Keratinocyte (primary cell): ENCODE data around the gene CHAMP1. TPM values are rescaled to one million over a fixed set of nuclear protein-coding genes. Genes with fewer than 3 reads are reported as not detected.
"Not testable (repeated sequence)": the region's sequence is repeated elsewhere in the genome, so short reads cannot be mapped to it uniquely, and the experiment has no call there.

ENCODE experiments used
- DNase-seq: peaks from one replicate; pipeline ENCODE4 v3.0.0-alpha.2; 2011; ENCODE audit warnings: low read depth, missing footprints, low spot score
- FAIRE-seq: peaks from 2 replicates; lab custom pipeline; 2011; peaks lifted over from hg19 to GRCh38; lab: Jason Lieb, UNC
- H2AFZ ChIP-seq: 2 replicates; pipeline ENCODE4 v1.6.0; 2012; ENCODE audit warnings: low read length, control low read depth, inconsistent platforms; ENCODE audit not compliant: control insufficient read depth
- H3K27ac ChIP-seq: 2 replicates; pipeline ENCODE4 v1.5.1; 2011; ENCODE audit warnings: low read length; ENCODE audit not compliant: control insufficient read depth, insufficient read depth
- H3K27me3 ChIP-seq: 3 replicates; pipeline ENCODE4 v1.6.0; 2011; ENCODE audit warnings: low read length; ENCODE audit not compliant: control insufficient read depth, insufficient read depth; ENCODE audit errors: extremely low read depth
- H3K36me3 ChIP-seq, 2 experiments: 2 replicates in 1 of 2; 3 replicates in 1 of 2; pipeline ENCODE4 v1.5.1; 2011; ENCODE audit warnings: low read length in 2 of 2, mild to moderate bottlenecking in 1 of 2; ENCODE audit not compliant: control insufficient read depth in 2 of 2, insufficient read depth in 2 of 2; ENCODE audit errors: extremely low read depth in 1 of 2
- H3K4me1 ChIP-seq: 3 replicates; pipeline ENCODE4 v1.5.1; 2011; ENCODE audit warnings: low read length; ENCODE audit not compliant: control insufficient read depth, insufficient read depth; ENCODE audit errors: extremely low read depth
- H3K4me2 ChIP-seq: 3 replicates; pipeline ENCODE4 v1.6.0; 2011; ENCODE audit warnings: low read depth, low read length; ENCODE audit not compliant: control insufficient read depth, insufficient read depth; ENCODE audit errors: extremely low read depth
- H3K4me3 ChIP-seq, 3 experiments: fragments of 200-600 bp in 1 of 3; sonication (generic) in 1 of 3; 2 replicates in 2 of 3; 3 replicates in 1 of 3; pipeline ENCODE4 v1.5.1; 2011 to 2016; ENCODE audit warnings: low read length in 3 of 3, mild to moderate bottlenecking in 3 of 3, control low read depth in 2 of 3, inconsistent platforms in 1 of 3, low read depth in 1 of 3, mixed read lengths in 1 of 3, mixed run types in 1 of 3, moderate library complexity in 1 of 3; ENCODE audit not compliant: control insufficient read depth in 2 of 3, insufficient read depth in 2 of 3; ENCODE audit errors: extremely low read depth in 1 of 3
- H3K79me2 ChIP-seq: 2 replicates; pipeline ENCODE4 v1.6.0; 2012; ENCODE audit warnings: low read length; ENCODE audit not compliant: control insufficient read depth, insufficient read depth
- H3K9ac ChIP-seq: 3 replicates; pipeline ENCODE4 v1.6.0; 2011; ENCODE audit warnings: low read length; ENCODE audit not compliant: control insufficient read depth, insufficient read depth; ENCODE audit errors: extremely low read depth
- H3K9me1 ChIP-seq: 3 replicates; pipeline ENCODE4 v1.6.0; 2011; ENCODE audit warnings: low read length; ENCODE audit not compliant: control insufficient read depth, insufficient read depth; ENCODE audit errors: extremely low read depth
- H3K9me3 ChIP-seq: 2 replicates; pipeline ENCODE4 v1.5.1; 2012; ENCODE audit warnings: low read depth, low read length; ENCODE audit not compliant: control insufficient read depth
- H4K20me1 ChIP-seq: 3 replicates; pipeline ENCODE4 v1.6.0; 2011; ENCODE audit warnings: low read length; ENCODE audit not compliant: control insufficient read depth, insufficient read depth; ENCODE audit errors: extremely low read depth
- EZH2 ChIP-seq: IDR thresholded peaks from one replicate; pipeline ENCODE4 v1.6.1; 2012; ENCODE audit warnings: inconsistent platforms, mild to moderate bottlenecking, low read length, moderate library complexity
- dilution Hi-C: fragments of 300-500 bp; cut with MboI; formaldehyde crosslinking; loops from one replicate; pipeline ENCODE4 v1.7.0; 2020; ENCODE audit warnings: low sequenced_read_pairs; ENCODE audit not compliant: extremely low pct_ligation_motif_present
- polyA plus RNA-seq, 5 experiments: library from polyadenylated mRNA; depleted of rRNA in 3 of 5; stranded (reverse) in 3 of 5; stranded (forward) in 1 of 5; unstranded in 1 of 5; fragments of >200 nt; gene quantifications; 1 replicate in 1 of 5; 2 replicates in 3 of 5; 3 replicates in 1 of 5; pipeline versions ENCODE4 v1.2.1 to v1.2.3, GENCODE V29; 2011 to 2012; ENCODE audit warnings: missing spikeins in 2 of 5, low read depth in 1 of 5, low replicate concordance in 1 of 5
- TF ChIP-seq, protein P1 (sequence below), 3 experiments: IDR thresholded peaks in 1 of 3; conservative IDR thresholded peaks in 1 of 3; optimal IDR thresholded peaks in 1 of 3; 2 replicates in 2 of 3; 3 replicates in 1 of 3; pipeline versions ENCODE3 to v1.5.1; 2011; ENCODE audit warnings: low read length in 3 of 3, mild to moderate bottlenecking in 3 of 3, moderate library complexity in 2 of 3, control low read depth in 1 of 3, inconsistent platforms in 1 of 3; ENCODE audit not compliant: insufficient read depth in 2 of 3; ENCODE audit errors: extremely low read depth in 1 of 3

Gene CHAMP1
- polyA plus RNA-seq, 1 donor (not counting 4 experiments of a cell fraction or from before 2014, with no cell fraction given), result 14.2 TPM

DNA sequence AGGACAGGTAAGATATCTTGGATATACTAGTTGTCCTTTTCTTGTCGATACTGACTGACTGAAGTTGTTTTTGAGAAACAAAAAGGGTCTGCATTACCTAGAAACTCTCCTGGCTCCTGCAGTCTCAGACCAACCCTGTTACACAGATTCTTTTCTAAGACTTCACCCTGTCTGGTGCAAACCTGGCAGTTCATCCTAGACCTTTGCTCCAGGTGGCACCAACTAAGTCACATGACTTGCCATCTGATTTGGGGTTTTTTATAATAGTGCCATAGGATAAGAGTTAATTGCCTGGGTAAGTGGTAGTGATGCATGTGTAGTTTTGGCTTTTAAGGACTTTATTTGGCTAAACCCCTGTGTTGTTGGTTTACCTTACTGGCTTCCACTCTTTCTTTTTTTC lies 14.3 kb downstream of the CHAMP1 start:
- H3K9me1 ChIP-seq, result no peaks in the 10 kb centered on the region
- H3K27ac ChIP-seq, result no peak overlapping the region
- dilution Hi-C loops, result no loop called here
- H4K20me1 ChIP-seq, result no peaks in the 10 kb centered on the region
- H2AFZ ChIP-seq, result no peak overlapping the region
- no peak for FAIRE-seq
- no peak overlapping the region for H3K9ac ChIP-seq
- H3K36me3 ChIP-seq, result peaks cover 11 to 22% of the 10 kb centered on the region in 2 experiments
- no peaks in the 10 kb centered on the region for H3K4me1 ChIP-seq
- no peaks in the 10 kb centered on the region for H3K9me3 ChIP-seq
- no peak for DNase-seq
- H3K79me2 ChIP-seq, result no peaks in the 10 kb centered on the region
- no peak overlapping the region for H3K4me3 ChIP-seq
- no peak overlapping the region for H3K4me2 ChIP-seq
- TF ChIP-seq, protein P1, sequence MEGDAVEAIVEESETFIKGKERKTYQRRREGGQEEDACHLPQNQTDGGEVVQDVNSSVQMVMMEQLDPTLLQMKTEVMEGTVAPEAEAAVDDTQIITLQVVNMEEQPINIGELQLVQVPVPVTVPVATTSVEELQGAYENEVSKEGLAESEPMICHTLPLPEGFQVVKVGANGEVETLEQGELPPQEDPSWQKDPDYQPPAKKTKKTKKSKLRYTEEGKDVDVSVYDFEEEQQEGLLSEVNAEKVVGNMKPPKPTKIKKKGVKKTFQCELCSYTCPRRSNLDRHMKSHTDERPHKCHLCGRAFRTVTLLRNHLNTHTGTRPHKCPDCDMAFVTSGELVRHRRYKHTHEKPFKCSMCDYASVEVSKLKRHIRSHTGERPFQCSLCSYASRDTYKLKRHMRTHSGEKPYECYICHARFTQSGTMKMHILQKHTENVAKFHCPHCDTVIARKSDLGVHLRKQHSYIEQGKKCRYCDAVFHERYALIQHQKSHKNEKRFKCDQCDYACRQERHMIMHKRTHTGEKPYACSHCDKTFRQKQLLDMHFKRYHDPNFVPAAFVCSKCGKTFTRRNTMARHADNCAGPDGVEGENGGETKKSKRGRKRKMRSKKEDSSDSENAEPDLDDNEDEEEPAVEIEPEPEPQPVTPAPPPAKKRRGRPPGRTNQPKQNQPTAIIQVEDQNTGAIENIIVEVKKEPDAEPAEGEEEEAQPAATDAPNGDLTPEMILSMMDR (optimal IDR thresholded peaks at IDR 0.05 in 1 of 3, IDR thresholded peaks at IDR 0.05 in 1 of 3, conservative IDR thresholded peaks at IDR 0.05 in 1 of 3; ENCODE audit: extremely low read depth in 1 of 3, insufficient read depth in 2 of 3, low read length in 3 of 3), result no peak
- TF ChIP-seq EZH2, result no peak
- no peaks in the 10 kb centered on the region for H3K27me3 ChIP-seq

DNA sequence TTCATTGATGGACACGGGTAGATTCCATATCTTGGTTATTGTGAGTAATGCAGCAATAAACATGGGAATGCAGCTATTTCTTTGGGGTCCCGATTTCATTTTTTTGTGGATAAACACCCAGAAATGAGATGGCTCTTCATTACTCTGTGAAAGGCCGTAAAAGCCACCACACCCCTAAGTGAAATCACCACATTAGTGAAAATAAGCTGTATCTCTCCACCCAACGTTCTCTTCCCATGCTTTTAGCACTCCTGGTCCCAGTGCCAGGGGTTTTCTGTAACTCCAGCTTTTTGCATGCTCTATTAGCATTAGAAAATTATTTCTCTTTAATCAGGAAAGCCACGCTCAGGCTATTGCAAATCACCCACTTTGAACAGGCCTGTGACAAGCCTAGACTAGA lies 15.8 kb downstream of the CHAMP1 start:
- H3K4me2 ChIP-seq, result no peak overlapping the region
- no peak for DNase-seq
- no peak overlapping the region for H3K27ac ChIP-seq
- H3K79me2 ChIP-seq, result no peaks in the 10 kb centered on the region
- H3K4me3 ChIP-seq, result no peak overlapping the region
- FAIRE-seq, result no peak
- H3K9ac ChIP-seq, result no peak overlapping the region
- peaks cover 0 to 11% of the 10 kb centered on the region in 2 experiments for H3K36me3 ChIP-seq
- H3K9me3 ChIP-seq, result no peaks in the 10 kb centered on the region
- H3K4me1 ChIP-seq, result no peaks in the 10 kb centered on the region
- dilution Hi-C loops, result no loop called here
- TF ChIP-seq EZH2, result no peak
- TF ChIP-seq, protein P1 (optimal IDR thresholded peaks at IDR 0.05 in 1 of 3, IDR thresholded peaks at IDR 0.05 in 1 of 3, conservative IDR thresholded peaks at IDR 0.05 in 1 of 3; ENCODE audit: extremely low read depth in 1 of 3, insufficient read depth in 2 of 3, low read length in 3 of 3), result no peak
- H3K9me1 ChIP-seq, result no peaks in the 10 kb centered on the region
- H3K27me3 ChIP-seq, result no peaks in the 10 kb centered on the region
- H4K20me1 ChIP-seq, result no peaks in the 10 kb centered on the region
- H2AFZ ChIP-seq, result no peak overlapping the region

DNA sequence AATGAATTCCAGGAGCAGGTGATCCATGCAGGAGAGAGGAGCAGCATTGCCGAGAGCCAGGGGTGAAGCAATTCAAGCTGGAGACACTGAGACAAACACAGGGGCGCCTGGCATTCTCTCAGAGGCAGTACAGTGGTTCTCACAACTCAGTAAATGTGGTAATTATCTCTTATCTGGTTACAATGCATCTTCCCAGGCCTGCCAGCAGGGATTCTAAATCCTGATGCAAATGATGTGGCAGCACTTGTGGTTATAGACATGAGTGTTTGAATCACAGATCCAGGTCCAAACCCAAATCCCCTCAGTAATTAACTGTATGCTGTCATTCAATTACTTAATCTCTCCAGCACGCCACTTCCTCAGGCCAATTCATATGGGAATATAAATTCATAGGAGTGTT lies 19.6 kb downstream of the CHAMP1 start:
- H3K27me3 ChIP-seq, H3K4me1 ChIP-seq, H3K36me3 ChIP-seq, H3K27ac ChIP-seq, H3K79me2 ChIP-seq, H3K4me2 ChIP-seq, H3K9me3 ChIP-seq, FAIRE-seq, H2AFZ ChIP-seq, H3K4me3 ChIP-seq, H3K9me1 ChIP-seq, DNase-seq, H3K9ac ChIP-seq, H4K20me1 ChIP-seq, dilution Hi-C loops: not testable (repeated sequence)
